Neural crest cell (in vitro differentiated cells): ENCODE data around the gene ATG7. TPM values are rescaled to one million over a fixed set of nuclear protein-coding genes. Genes with fewer than 3 reads are reported as not detected.

Source experiments
- DNase-seq: peaks from one replicate; pipeline ENCODE4 v3.0.0; 2021; ENCODE audit warnings: low read depth, mixed read lengths, low spot score
- H3K27ac Mint-ChIP-seq: one replicate; pipeline ENCODE4 v1.8.0; 2021; ENCODE audit warnings: mild to moderate bottlenecking, mixed read lengths; ENCODE audit not compliant: unreplicated experiment
- H3K27me3 Mint-ChIP-seq: 2 replicates; pipeline ENCODE4 v1.8.0; 2021; ENCODE audit warnings: low read depth, mild to moderate bottlenecking, mixed read lengths
- H3K36me3 Mint-ChIP-seq: 2 replicates; pipeline ENCODE4 v1.8.0; 2021; ENCODE audit warnings: low read depth, mild to moderate bottlenecking, mixed read lengths
- H3K4me1 Mint-ChIP-seq: 2 replicates; pipeline ENCODE4 v1.8.0; 2021; ENCODE audit warnings: mixed read lengths
- H3K4me3 Mint-ChIP-seq: one replicate; pipeline ENCODE4 v1.8.0; 2021; ENCODE audit warnings: mild to moderate bottlenecking, mixed read lengths
- H3K9me3 Mint-ChIP-seq: 2 replicates; pipeline ENCODE4 v1.8.0; 2021; ENCODE audit warnings: mixed read lengths
- CTCF ChIP-seq: fragments of 200-600 bp; sonication (generic); conservative IDR thresholded peaks from 2 replicates; pipeline ENCODE4 v1.5.0; 2021; ENCODE audit warnings: antibody characterized with exemption, mild to moderate bottlenecking
- long read RNA-seq: library from polyadenylated mRNA; unstranded; transcript quantifications from one replicate; pipeline ENCODE4 v2.0.0, GENCODE V29; 2020
- total RNA-seq: library from RNA; stranded (reverse); gene quantifications from 2 replicates; pipeline ENCODE4 v1.2.1, GENCODE V29; 2021

ATG7 gene
- 28.5 and 29.6 TPM in 2 replicates for total RNA-seq
- long read RNA-seq, full-length matches to known transcripts: 46 of 92 reads
- long read RNA-seq, partial matches to known transcripts: 13 of 92 reads
- long read RNA-seq, other reads (novel, unspliced or antisense): 33 of 92 reads

GRCh38 chr3:11271986-11272904 lies at the start of gene ATG7:
ATG7 (plus strand) TSS chr3:11272397; CDS start chr3:11298696, 26,299 bp downstream.
- peak; percentile 95 for DNase-seq
- no peaks in the 10 kb centered on the region for H3K36me3 Mint-ChIP-seq
- no peak for TF ChIP-seq CTCF

DNA sequence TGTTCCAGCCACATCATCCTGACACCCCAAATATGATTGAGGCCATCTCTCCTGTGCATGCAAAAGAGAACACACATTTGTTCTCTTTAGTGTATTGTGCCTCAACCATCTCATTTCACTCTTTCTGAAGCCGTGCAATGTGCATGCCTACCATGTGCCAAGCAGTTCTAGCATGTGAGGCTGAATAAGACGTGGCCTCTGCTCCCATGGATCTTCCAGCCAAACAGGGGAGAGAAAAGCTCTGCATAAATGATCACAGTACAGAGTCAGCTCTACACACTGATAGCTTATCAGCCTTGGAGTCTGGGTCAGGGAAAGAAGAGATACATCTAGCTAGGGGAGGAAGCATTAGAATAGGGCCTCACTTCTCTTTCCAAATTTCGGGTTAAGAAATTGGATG lies 48.2 kb upstream of the ATG7 start:
- no peaks in the 10 kb centered on the region for H3K4me1 Mint-ChIP-seq
- TF ChIP-seq CTCF: no peak
- no peak for DNase-seq
- H3K4me3 Mint-ChIP-seq: no peak overlapping the region
- peaks cover 2% of the 10 kb centered on the region for H3K27me3 Mint-ChIP-seq
- no peak overlapping the region for H3K27ac Mint-ChIP-seq
- no peaks in the 10 kb centered on the region for H3K36me3 Mint-ChIP-seq
- H3K9me3 Mint-ChIP-seq: no peaks in the 10 kb centered on the region

More at GRCh38 chr3:11271986-11272904, at the start of gene ATG7:
- Mint-ChIP-seq H3K9me3 (no peaks in the 10 kb centered on the region), H3K27me3 (peaks cover 17% of the 10 kb centered on the region), H3K4me1 (peaks cover 30% of the 10 kb centered on the region), H3K4me3 (peak within 1 kb of the TSS; percentile 98), H3K27ac (peak within 1 kb of the TSS; percentile 99)

DNA sequence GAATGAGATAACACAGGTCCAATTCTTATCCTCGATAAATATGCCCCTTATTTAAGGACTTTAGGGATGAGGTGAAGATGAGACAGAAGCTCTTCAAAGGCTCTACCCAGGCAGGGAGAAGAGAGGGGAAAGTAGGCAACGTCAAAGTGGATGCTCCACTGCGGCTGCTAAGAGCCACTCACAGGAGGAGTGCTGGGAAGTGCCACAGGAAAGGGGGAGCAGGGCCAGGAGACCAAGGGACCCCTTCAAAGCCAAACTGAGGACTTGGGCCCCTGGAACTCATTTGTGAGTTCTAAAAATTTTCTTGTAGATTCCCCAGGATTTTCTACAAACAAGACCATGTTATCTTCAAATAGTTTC lies 47.3 kb upstream of the ATG7 start:
- Mint-ChIP-seq H3K4me3 (no peak overlapping the region), H3K27ac (no peak overlapping the region)

GRCh38 chr3:11226042-11226370 lies 46.2 kb upstream of the ATG7 start:
- no peak for TF ChIP-seq CTCF
- no peaks in the 10 kb centered on the region for H3K4me1 Mint-ChIP-seq
- no peak for DNase-seq
- H3K4me3 Mint-ChIP-seq: no peak overlapping the region
- no peaks in the 10 kb centered on the region for H3K36me3 Mint-ChIP-seq
- no peaks in the 10 kb centered on the region for H3K9me3 Mint-ChIP-seq
- H3K27me3 Mint-ChIP-seq: peaks cover 18% of the 10 kb centered on the region
- H3K27ac Mint-ChIP-seq: no peak overlapping the region

More for the DNA sequence above, 47.3 kb upstream of the ATG7 start:
- no peak for TF ChIP-seq CTCF
- no peaks in the 10 kb centered on the region for H3K9me3 Mint-ChIP-seq
- no peak for DNase-seq
- H3K27me3 Mint-ChIP-seq: peaks cover 7% of the 10 kb centered on the region
- no peaks in the 10 kb centered on the region for H3K36me3 Mint-ChIP-seq
- no peaks in the 10 kb centered on the region for H3K4me1 Mint-ChIP-seq

DNA sequence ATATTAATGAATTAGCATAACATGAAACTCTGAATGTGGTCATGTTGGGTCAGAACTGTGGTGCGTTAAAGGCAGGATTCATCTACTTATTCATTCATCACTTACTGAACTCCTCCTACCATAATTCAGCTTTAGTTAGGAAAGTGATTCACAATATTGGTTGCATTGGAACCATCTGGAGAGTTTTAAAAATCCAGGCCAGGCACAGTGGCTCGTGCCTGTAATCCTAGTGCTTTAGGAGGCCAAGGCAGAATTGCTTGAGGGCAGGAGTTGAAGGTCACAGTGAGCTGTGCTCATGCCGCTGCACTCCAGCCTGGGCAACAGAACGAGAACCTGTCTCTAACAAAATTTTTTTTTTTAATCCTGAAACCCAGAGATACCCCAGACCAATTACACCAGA lies 44.2 kb upstream of the ATG7 start:
- Mint-ChIP-seq H3K27ac (no peak overlapping the region), H3K4me1 (no peaks in the 10 kb centered on the region), H3K36me3 (no peaks in the 10 kb centered on the region), H3K4me3 (no peak overlapping the region), H3K27me3 (peaks cover 31% of the 10 kb centered on the region), H3K9me3 (no peaks in the 10 kb centered on the region)
- no peak for DNase-seq
- TF ChIP-seq CTCF: no peak
